GDM1 (cell line): Measurements from ENCODE around the gene DENND5A.
"Not testable (repeated sequence)": the region's sequence is repeated elsewhere in the genome, so short reads cannot be mapped to it uniquely, and the experiment has no call there.

ENCODE experiments used
- DNase-seq: peaks from one replicate; lab custom pipeline; 2025; lab: John Stamatoyannopoulos, UW

The DENND5A gene

DNA sequence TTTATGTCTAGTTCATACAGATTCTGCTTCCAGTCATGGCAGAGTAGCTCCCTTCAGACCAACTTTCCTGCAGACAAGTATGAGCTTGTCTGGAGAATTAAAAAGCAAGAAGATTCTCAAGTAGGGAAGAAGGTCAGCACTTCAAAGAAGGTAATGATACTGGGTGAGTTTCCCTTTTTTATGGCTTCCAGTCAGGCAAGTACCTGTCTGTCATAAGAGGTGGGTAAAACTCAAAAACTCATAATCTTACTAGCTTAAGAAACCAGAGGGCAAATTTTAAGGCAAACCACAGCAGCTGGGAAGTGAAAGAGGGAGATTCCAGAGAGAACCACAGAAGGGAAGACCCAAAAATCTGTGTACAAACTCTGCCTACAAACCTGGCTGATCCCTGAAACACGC, 54.2 kb downstream of the DENND5A start:
- DNase-seq: no peak

DNA sequence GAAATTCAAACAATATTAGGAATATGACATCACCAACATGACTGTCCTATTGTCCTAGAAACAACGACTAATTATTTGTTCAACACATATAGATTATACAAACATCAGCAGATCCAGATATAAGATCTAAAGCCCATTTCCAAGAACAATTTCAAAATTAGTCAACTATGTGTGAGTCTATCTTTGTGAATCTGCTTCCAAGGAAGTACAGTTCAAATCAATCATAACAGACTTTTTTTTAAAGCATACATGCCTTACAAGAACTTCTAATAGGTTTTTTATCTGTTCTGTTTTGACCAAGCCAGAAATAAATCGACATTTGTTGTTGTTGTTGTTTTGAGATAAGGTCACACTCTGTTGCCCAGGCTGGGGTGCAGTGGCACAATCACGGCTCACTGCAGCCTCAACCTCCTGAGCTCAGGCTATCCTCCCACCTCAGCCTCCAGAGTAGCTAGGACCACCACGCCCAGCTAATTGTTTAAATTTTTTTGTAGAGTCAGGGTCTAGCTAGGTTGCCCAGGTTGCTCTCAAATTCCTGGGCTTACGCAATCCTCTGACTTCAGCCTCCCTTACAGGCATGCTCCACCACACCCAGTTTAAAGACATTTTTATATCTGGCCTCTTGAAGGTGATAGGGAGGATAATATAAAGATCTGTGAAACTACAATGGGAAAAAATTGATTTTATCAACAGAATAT, 54.8 kb downstream of the DENND5A start:
- DNase-seq: no peak

DNA sequence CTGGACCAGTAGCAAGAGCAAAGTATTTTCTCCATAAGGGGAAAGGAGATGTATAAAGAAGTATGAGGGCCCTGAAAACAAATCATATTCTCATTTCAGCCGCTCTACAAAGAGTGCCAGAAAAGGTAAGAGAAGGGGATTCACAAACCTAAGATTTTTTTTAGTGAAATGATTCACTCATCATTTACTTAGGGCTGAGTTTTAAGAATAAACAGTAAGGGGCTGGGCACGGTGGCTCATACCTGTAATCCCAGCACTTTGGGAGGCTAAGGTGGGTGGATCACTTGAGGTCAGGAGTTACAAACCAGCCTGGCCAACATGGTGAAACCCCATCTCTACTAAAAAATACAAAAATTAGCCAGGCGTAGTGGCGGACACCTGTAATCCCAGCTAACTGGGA, 55.5 kb downstream of the DENND5A start:
- not testable (repeated sequence) for DNase-seq

DNA sequence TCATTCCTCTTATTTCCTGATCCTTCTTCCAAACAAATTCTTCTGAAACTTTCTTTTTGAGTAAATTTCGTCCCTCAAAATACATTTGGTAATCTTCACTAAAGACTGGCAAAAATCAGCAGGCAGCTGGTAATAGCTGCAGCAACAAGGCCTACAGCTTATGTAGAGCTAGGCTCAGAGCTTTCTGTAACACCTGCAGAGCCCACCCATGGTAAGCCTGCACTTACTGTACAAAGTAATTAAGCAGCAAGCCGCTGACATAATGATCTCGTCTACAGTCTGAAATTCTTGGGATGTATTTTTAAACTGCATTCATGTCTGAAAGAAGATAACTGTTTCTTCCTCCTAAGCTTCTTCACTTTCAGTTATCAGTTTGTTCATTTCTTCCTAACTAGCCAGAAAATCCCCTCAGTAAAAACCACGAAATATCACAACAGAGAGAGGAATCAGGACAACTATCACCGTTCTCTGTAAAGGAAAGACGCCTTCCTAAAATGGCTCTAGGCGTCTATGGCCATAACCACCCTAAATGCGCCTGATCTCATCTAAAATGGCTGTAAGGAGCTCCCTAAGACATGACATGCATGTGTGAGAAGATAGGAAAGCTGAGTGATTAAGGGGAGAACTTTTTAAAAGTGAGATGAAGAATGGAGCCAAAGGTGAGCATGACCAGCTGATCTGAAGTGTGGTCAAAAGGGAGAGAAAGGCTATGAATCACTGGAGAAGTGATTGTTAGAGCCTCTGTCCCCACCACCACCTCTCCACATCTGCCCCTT, 56.2 kb downstream of the DENND5A start:
- no peak for DNase-seq

DNA sequence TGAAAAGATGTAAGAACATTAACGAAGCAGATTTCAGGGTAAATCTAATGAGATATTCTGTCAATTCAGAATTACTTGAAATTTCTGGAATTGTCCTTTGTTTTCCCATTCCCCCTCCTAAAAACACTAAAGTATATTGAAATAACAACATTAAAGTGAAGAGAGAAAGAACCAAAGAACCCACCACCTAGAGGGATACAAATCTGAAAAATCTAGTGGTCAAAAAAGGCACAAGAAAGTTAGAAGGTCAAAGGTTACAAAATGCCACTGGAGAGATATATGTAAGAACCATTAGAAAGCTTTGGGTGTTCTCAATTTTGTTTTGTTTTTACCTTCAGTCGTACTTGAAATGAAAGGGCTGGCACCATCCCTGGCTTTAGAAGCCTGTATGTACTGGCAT, 57.9 kb downstream of the DENND5A start:
- DNase-seq: no peak

DNA sequence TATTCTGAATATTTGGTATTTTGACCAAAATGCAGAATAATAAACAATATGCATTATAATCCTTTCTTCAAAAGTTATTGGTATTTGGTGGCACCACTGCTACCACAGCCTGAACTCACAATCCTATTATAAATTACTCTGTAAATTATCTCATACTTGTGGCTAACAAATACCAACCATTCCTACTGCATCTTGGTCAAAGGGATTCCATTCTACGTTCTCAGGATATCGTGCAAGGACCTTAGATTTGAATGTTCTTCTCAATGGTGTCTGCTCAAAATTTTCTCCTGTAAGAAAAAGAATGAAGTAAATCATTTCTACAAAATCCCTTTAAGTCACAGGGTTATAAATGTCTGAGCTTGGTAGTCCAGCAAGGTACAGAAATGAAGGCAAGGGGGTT, 58.7 kb downstream of the DENND5A start:
- no peak for DNase-seq

DNA sequence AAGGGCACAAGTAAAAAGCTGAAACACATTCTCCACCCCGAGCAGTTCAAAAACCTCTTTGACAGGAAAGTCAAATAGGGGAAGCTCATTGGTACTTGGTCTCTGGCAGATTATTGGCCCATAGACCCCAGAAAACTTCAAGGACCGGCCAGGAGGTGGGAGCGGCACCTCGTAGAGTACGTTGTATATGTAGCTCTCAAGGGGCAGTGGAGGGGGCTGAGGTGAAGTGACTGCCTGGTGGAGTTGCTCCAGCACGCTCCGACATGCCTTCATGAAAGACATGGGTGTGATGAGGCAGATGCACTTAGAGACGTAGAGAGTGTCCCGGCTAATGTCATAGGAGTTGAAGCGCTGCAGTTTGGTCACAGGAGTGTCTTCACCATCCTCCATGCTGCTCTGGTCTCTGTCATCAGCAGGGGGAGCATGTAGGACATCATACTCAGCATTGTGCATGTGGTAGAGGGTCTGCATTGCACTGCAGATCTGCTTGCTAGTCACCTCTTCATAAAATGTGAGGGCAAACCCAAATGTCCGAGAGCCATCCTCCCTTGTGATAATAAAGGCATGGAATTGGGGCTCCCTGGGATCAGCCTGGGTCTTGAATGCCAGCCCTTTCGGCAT, 61.3 kb downstream of the DENND5A start:
- peak; percentile 15 for DNase-seq

DNA sequence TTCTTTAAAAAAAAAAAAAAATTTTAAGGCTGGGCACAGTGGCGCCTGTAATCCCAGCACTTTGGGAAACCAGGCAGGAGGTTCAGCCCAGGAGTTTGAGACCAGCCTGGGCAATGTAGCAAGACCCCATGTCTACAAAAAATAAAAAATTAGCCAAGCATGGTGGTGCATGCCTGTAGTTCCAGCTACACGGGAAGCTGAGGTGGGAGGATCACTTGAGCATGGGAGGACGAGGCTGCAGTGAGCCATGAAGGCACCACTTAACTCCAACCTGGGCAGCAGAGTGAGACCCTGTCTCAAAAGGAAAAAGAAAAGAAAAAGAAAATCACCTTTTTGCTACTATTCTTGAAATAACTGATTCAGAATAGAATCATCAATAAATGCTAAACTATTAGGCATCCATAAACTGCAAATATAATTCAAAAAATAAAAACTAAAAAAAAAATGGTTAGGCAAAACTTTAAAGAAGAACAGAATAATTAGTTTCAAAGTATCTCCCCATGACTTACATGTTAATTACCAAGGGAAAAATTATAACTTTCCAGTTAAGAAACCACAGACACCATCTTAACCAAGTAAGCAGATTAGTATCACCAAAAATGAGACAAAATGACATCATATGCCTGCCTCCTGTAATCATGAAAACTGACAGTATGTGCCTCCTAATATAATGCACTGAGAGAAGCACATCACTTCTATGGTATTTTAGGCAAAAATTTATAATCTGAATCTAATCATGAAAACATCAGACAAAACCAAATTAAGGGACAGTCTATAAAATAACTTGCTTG, 63.6 kb downstream of the DENND5A start:
- no peak for DNase-seq

DNA sequence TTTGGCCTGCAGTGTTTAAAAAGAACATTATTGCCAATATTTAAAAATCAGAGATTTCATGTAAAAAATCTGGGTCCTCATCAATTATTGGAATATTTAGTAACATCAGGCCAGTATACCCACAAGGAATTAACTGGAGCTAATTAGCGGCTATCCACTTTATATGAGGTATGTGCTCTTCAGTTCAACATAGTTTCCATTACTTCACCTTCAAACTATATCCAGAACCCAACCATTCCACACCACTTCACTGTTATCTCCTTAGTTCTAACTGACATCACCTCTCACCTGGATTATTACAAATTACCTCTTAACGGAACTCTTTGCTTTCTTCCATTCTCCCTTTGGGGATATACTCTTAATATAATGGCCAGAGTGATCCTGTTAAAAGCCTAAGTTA, 64.7 kb downstream of the DENND5A start:
- DNase-seq: no peak

DNA sequence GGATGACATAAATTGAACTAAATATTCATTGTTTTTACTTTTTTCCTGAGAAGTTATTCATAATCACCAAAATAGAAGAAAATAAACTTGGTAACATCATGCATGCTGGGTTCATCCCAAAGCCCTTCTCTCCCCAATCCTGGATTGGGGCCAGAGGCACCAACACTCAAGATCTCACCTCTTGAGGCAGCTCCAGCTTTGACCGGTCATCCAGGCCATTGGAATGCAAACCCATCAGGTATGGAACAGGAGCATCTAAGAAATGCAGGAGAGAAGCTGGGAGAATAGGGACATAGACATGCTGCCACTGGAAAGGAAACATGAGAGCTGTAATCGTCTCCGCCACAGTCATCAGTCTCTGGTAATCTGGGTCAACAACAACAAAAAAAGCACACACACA, 71.8 kb downstream of the DENND5A start:
- DNase-seq: no peak

DNA sequence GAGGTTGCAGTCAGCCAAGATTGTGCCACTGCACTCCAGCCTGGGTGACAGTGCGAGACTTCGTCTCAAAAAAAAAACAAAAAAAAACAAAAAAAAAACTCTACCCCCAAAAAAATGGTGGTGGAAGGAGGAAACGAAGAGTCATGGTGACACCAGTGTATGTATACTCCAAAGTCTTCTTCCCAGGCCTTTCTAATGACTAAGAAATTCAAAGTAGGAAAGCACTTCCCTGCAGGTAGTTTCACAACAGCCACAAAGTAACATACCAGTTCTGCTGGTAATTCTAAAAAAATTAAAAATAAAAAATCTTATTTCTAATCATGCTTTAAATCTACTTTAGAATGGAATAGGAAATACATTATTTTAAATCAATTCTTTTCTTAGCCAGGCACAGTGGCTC, 72.6 kb downstream of the DENND5A start:
- DNase-seq: no peak

DNA sequence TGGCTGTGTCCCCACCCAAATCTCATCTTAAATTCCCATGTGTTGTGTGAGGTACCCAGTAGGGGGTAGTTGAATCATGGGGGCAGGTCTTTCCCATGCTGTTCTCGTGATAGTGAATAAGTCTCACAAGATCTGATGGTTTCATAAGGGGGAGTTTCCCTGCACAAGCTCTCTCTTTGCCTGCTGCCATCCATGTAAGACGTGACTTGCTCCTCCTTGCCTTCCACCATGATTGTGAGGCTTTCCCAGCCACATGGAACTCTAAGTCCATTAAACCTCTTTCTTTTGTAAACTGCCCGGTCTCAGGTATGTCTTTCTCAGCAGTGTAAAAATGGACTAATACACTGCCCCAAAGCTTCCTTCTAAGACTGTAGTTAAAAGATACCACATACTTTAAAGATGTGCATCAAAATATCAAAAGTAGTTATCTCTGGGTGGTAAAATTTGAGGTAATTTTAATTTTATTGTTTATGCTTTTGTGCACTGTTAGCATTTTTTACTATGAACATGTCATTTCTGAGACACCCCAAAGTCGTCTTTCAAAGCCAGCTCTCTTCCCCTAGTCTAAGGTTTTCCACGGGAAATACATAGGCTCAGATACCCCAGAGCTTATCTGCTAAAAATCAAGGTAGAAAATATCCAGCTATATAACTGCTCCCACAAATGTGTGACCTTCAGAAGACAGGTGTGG, 74.7 kb downstream of the DENND5A start:
- DNase-seq: not testable (repeated sequence)

DNA sequence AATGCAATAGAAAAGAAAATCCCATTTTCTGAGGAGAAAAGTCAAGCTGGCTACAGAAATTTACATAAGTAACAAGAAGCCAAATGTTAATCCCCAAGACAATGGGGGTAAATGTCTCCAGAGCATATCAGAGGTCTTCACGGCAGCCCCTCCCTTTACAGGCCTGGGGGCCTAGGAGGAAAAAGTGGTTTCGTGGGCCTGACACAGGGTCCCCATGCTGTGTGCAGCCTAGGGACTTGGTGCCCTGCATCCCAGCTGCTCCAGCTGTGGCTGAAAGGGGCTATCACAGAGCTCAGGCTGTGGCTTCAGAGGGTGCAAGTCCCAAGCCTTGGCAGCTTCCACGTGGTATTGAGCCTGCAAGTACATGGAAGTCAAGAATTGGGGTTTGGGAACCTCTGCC, 76.3 kb downstream of the DENND5A start:
- not testable (repeated sequence) for DNase-seq

DNA sequence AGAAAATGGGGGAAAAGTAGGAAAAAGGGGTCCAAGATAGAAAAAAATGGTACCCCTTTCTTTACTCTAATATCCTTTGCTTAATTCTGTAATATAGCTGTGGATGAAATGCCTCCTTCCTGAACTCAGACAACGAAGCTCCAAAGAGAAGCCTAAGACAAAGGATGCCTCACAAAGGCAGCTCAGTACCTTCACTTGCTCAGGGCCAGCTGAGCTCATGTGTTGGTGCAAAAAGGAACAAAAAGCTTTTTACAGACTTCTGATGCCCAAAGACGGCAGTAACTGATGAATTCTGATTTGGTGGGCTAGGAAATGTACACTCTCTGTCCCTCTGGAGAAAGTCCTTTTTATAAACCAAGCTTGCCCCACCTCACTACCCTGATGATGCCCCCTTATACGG, 77.5 kb downstream of the DENND5A start:
- DNase-seq: no peak

DNA sequence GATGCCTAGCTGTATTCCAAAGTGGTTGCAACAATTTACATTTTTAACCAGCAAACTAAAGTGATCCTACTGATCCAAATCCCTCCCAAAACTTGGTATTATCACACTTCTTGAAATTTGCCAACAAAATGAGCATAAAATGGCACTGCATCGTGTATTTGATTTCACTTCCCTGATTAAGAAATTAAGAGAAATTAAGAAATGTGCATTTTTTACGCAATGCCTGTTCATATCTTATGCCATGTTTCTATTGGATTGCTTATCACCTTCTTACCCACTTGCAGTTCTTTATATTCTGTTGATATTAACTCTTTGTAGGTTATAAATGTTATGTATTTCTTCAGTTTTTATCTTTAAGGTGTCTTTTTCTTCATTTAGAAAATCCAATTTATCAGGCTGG, 80.6 kb downstream of the DENND5A start:
- DNase-seq: no peak

DNA sequence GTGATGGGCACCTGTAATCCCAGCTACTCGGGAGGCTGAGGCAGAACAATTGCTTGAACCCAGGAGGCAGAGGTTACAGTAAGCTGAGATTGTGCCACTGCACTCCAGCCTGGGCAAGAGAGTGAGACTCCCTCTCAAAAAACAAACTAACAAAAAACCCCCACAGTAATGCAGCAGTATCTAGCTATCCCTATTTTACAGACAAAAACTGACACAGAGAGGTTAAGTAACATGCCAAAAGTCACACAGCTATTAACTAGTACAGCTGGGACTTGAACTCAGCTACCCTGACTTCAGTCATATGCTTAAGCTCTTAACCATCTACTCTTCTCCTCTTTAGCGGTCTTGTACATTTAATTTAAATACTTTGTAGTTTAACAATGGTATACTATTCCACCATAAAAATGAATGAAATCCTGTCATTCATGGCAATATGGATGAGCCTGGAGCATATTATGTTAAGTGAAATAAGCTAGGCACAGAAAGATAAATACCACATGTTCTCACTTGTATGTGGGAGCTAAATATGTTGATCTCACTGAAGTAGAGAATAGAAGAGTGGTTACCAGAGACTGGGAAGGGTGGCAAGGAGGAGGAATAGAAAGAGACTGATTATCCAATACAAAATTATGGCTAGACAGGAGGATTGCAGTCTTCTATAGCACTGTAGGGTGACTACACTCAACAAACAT, 82.8 kb downstream of the DENND5A start:
- no peak for DNase-seq

DNA sequence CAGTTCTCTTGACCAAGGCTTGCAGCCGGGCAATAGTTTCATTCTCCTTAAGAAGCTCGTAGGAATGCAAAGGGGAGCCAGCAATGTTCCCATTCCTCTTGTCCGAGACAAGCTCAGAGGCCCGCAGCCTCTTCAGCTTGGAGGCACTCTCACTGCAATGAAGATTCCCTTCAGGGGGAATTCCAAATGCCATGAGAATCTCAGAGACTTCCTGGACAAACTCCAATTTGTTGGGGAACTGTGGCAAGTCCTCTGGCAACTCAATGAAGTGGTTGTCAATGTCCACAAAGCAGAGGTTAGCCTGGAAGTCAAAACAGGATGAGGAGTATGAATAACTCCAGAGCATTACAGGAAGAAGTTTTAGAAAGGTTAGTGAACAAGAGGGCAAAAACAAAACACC, 84.4 kb downstream of the DENND5A start:
- no peak for DNase-seq

DNA sequence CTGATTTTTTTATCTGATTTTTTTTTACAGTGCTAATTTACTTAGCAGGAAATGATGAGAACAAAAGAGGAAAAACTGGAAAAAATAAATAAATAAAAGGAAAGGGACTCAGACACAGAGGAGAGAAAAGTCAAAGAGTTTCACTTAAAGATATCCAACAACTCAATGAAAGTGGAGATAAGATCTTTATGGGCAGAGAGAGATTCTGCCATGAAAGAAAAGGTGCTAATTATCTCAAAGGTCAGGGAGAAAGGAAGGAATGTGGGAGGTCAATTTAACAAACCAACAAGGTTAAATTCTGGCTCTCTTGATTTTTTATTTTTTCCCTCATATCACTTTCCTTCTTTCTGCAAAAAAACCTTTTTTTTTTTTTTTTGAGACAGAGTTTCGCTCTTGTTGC, 86.0 kb downstream of the DENND5A start:
- DNase-seq: no peak

DNA sequence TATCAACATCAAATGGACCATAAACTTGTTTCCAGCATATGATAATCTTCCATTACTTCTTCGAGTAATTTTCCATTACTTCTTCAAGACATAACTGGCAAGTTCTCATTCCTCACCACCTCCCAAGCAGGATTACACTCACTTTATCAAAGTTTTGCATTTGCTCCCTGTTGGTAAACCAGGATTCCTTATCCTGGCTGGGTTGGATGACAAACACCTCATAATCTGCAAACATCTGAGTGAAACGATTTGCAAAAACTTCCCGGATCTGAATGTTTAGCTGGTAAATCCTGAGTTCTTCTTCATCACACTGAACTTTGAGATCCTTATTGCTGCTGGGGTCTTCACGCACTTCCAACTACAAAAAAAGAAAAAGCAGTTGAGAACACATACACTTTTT, 86.4 kb downstream of the DENND5A start:
- no peak for DNase-seq

DNA sequence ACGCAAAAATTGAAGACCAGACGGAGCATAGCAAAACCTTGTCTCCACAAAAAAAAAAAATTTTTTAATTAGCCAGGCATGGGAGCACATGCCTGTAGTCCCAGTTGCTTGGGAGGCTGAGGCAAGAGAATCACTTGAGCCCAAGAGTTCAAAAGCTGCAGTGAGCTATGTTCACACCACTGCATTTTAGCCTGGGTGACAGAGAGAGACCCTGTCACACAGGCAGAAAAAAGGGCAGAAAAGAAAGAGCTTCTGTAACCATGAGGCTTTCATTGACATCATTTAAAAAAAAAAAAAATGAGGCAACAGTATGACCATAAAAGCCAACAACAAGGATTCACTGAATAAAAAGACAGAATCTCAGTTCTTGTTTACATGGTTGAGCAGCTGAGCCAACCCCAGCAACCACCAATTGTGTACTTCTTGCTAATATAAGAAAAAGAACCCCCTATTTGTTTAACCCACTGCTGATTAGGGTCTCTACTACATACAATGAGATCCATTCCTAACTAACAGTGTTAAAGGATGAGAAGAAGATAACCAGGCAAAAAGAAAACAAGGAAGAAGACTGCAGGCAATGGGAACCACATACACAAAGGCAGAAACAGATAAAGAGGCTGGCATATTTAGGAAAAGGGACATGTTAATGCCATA, 87.6 kb downstream of the DENND5A start:
- DNase-seq: no peak

DNA sequence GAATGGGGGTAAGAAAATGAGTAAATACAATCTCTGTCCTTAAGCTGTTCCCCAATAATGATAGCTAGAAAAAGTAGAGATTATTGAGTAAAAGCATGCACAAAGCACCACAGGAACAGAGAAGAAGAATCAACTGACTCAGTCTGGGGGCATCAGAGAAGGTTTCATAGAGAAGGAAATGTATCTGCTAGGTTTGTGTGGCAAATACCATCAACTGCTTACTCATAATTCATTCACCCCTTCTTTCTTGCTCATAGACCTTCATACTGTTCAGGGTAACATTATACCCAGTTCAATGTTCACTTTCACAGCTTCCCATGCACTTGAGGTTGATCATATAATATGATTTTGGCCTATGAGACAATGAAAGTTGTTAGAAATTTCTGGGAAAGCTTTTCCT, 88.6 kb downstream of the DENND5A start:
- DNase-seq: no peak
